Mammary epithelial cell (primary cell): ENCODE results near the gene NELFE.

Experiments
- EZH2 ChIP-seq: IDR thresholded peaks from 2 replicates; pipeline ENCODE4 v1.6.1; 2012; ENCODE audit warnings: low read length, inconsistent platforms, borderline replicate concordance
- TF ChIP-seq, protein P1 (sequence below), 2 donors: IDR thresholded peaks in 1 of 2; conservative IDR thresholded peaks in 1 of 2; 2 replicates each; pipeline ENCODE4 v1.5.1; 2011 to 2012; ENCODE audit warnings: inconsistent platforms in 2 of 2, low read length in 2 of 2, mild to moderate bottlenecking in 2 of 2, control low read depth in 1 of 2, low read depth in 1 of 2; ENCODE audit not compliant: insufficient read depth in 1 of 2; ENCODE audit errors: extremely low read depth in 1 of 2

DNA sequence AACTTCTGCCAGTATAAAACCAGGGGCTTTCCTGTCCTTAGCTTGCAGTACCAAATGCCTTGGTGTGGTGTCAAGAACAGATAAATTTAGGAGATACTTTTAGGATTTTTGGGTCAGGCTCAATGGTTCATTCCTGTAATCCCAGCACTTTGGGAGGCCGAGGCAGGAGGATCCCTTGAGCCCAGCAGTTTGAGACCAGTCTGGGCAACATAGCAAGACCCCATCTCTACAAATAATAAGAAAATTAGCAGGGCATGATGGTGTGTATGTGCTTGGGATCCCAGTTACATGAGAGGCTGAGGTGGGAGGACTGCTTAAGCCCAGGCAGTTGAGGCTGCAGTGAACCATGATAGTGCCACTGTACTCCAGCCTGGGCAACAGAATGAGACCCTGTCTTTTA is 53.7 kb downstream of the NELFE start:
- TF ChIP-seq, protein P1, sequence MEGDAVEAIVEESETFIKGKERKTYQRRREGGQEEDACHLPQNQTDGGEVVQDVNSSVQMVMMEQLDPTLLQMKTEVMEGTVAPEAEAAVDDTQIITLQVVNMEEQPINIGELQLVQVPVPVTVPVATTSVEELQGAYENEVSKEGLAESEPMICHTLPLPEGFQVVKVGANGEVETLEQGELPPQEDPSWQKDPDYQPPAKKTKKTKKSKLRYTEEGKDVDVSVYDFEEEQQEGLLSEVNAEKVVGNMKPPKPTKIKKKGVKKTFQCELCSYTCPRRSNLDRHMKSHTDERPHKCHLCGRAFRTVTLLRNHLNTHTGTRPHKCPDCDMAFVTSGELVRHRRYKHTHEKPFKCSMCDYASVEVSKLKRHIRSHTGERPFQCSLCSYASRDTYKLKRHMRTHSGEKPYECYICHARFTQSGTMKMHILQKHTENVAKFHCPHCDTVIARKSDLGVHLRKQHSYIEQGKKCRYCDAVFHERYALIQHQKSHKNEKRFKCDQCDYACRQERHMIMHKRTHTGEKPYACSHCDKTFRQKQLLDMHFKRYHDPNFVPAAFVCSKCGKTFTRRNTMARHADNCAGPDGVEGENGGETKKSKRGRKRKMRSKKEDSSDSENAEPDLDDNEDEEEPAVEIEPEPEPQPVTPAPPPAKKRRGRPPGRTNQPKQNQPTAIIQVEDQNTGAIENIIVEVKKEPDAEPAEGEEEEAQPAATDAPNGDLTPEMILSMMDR (conservative IDR thresholded peaks at IDR 0.05 in 1 of 2, IDR thresholded peaks at IDR 0.05 in 1 of 2; ENCODE audit: extremely low read depth in 1 of 2, insufficient read depth in 1 of 2, low read depth in 1 of 2, low read length in 2 of 2) = no peak
- no peak for TF ChIP-seq EZH2
